Neural progenitor cell (in vitro differentiated cells): ENCODE data around the gene SHANK3. TPM values are rescaled to one million over a fixed set of nuclear protein-coding genes. Genes with fewer than 3 reads are reported as not detected.

Experiments used
- DNase-seq: peaks from one replicate; pipeline ENCODE4 v3.0.0-alpha.2; 2016; ENCODE audit warnings: low spot score
- H2AFZ ChIP-seq: fragments of 200-600 bp; sonication (generic); replicated peaks from 2 replicates; pipeline ENCODE4 v1.6.1; 2016; ENCODE audit warnings: antibody characterized with exemption
- H3F3A ChIP-seq: fragments of 200-600 bp; sonication (generic); 2 replicates; pipeline ENCODE4 v1.6.1; 2016; ENCODE audit warnings: antibody characterized with exemption, low read depth
- H3K27ac ChIP-seq: fragments of 200-600 bp; sonication (generic); 2 replicates; pipeline ENCODE4 v1.5.1; 2016; ENCODE audit warnings: mild to moderate bottlenecking
- H3K27me3 ChIP-seq: fragments of 200-600 bp; sonication (generic); 2 replicates; pipeline ENCODE4 v1.6.1; 2016; ENCODE audit warnings: mild to moderate bottlenecking, moderate library complexity
- H3K36me3 ChIP-seq: fragments of 200-600 bp; sonication (generic); 2 replicates; pipeline ENCODE4 v1.5.1; 2016
- H3K4me1 ChIP-seq: fragments of 200-600 bp; sonication (generic); 2 replicates; pipeline ENCODE4 v1.6.1; 2016; ENCODE audit warnings: mixed run types
- H3K4me2 ChIP-seq: fragments of 200-600 bp; sonication (generic); 2 replicates; pipeline ENCODE4 v1.6.1; 2016
- H3K4me3 ChIP-seq: fragments of 200-600 bp; sonication (generic); 2 replicates; pipeline ENCODE4 v1.5.1; 2016
- H3K79me2 ChIP-seq: fragments of 200-600 bp; sonication (generic); 2 replicates; pipeline ENCODE4 v1.6.1; 2016; ENCODE audit warnings: low read depth
- H3K9ac ChIP-seq: fragments of 200-600 bp; sonication (generic); 2 replicates; pipeline ENCODE4 v1.6.1; 2016
- H3K9me3 ChIP-seq: fragments of 200-600 bp; sonication (generic); 2 replicates; pipeline ENCODE4 v1.5.1; 2016; ENCODE audit warnings: low read depth
- H4K20me1 ChIP-seq: fragments of 200-600 bp; sonication (generic); 2 replicates; pipeline ENCODE4 v1.6.1; 2016; ENCODE audit warnings: low read depth
- H3K27ac Mint-ChIP-seq: 3 replicates; pipeline ENCODE4 v1.8.0; 2021; ENCODE audit warnings: mixed read lengths
- H3K27me3 Mint-ChIP-seq: 2 replicates; pipeline ENCODE4 v1.8.0; 2022; ENCODE audit warnings: low read depth, mild to moderate bottlenecking, inconsistent platforms, moderate library complexity, mixed read lengths; ENCODE audit not compliant: insufficient read depth
- H3K36me3 Mint-ChIP-seq: 3 replicates; pipeline ENCODE4 v1.8.0; 2021; ENCODE audit warnings: mixed read lengths
- H3K4me1 Mint-ChIP-seq: 3 replicates; pipeline ENCODE4 v1.8.0; 2021; ENCODE audit warnings: mixed read lengths
- H3K4me3 Mint-ChIP-seq: 3 replicates; pipeline ENCODE4 v1.8.0; 2021; ENCODE audit warnings: mild to moderate bottlenecking, moderate library complexity, mixed read lengths
- H3K9me3 Mint-ChIP-seq: 3 replicates; pipeline ENCODE4 v1.8.0; 2020; ENCODE audit warnings: mixed read lengths
- CTCF ChIP-seq: fragments of 200-600 bp; sonication (generic); IDR thresholded peaks from 2 replicates; pipeline ENCODE4 v1.5.1; 2017; ENCODE audit warnings: antibody characterized with exemption, mild to moderate bottlenecking
- EZH2 ChIP-seq: fragments of 200-600 bp; sonication (generic); IDR thresholded peaks from 2 replicates; pipeline ENCODE4 v1.6.1; 2017; ENCODE audit warnings: antibody characterized with exemption, mild to moderate bottlenecking, moderate library complexity
- EZH2phosphoT487 ChIP-seq: fragments of 200-600 bp; sonication (generic); IDR thresholded peaks from 2 replicates; pipeline ENCODE4 v1.6.1; 2017; ENCODE audit warnings: antibody characterized with exemption
- small RNA-seq: library from RNA; depleted of rRNA; stranded (forward); fragments of <200 nt; gene quantifications from one replicate; pipeline ENCODE3, GENCODE V24; 2015
- total RNA-seq: library from RNA; depleted of rRNA; stranded (reverse); fragments of >200 nt; gene quantifications from 2 replicates; pipeline ENCODE4 v1.2.3, GENCODE V29; 2015; ENCODE audit warnings: low replicate concordance

Gene SHANK3
- total RNA-seq, 1 donor from 2014 or later = 0.65 TPM

- H3K27me3 Mint-ChIP-seq = peaks cover 20% of the 10 kb centered on the region
- H3K4me1 ChIP-seq = peaks cover 5% of the 10 kb centered on the region
- no peak overlapping the region for H3K4me3 Mint-ChIP-seq
- H3K27ac Mint-ChIP-seq = no peak overlapping the region
- TF ChIP-seq EZH2 (no peak), EZH2phosphoT487 (no peak), CTCF (no peak)
- no peaks in the 10 kb centered on the region for H3K9me3 ChIP-seq
- H3K4me3 ChIP-seq = no peak overlapping the region
- peaks cover 10% of the 10 kb centered on the region for H3K4me1 Mint-ChIP-seq
- H3K27me3 ChIP-seq = peaks cover 57% of the 10 kb centered on the region
- peaks cover 34% of the 10 kb centered on the region for H3K36me3 Mint-ChIP-seq
- H2AFZ ChIP-seq = no peak overlapping the region
- no peaks in the 10 kb centered on the region for H3K36me3 ChIP-seq
- no peak for DNase-seq
- H3K79me2 ChIP-seq = no peaks in the 10 kb centered on the region
- H3K9ac ChIP-seq = no peak overlapping the region
- no peak overlapping the region for H3K27ac ChIP-seq
- H3K4me2 ChIP-seq = peak overlapping the region; percentile 89
- no peaks in the 10 kb centered on the region for H3F3A ChIP-seq
- H4K20me1 ChIP-seq = peaks cover 52% of the 10 kb centered on the region
- peaks cover 2% of the 10 kb centered on the region for H3K9me3 Mint-ChIP-seq
Measured at GRCh38 chr22:50721257-50721844, 48.7 kb downstream of the SHANK3 start.

GRCh38 chr22:50722048-50722701 is 49.6 kb downstream of the SHANK3 start:
- Histone ChIP-seq H3K27ac (no peak overlapping the region), H4K20me1 (peaks cover 48% of the 10 kb centered on the region), H3K27me3 (peaks cover 57% of the 10 kb centered on the region), H3K9me3 (no peaks in the 10 kb centered on the region), H3K4me2 (no peak overlapping the region), H3K9ac (no peak overlapping the region), H3K79me2 (no peaks in the 10 kb centered on the region), H3K4me3 (no peak overlapping the region), H3F3A (no peaks in the 10 kb centered on the region), H2AFZ (no peak overlapping the region), H3K4me1 (peaks cover 5% of the 10 kb centered on the region), H3K36me3 (no peaks in the 10 kb centered on the region)
- Mint-ChIP-seq H3K4me1 (peaks cover 10% of the 10 kb centered on the region), H3K27me3 (peaks cover 20% of the 10 kb centered on the region), H3K4me3 (no peak overlapping the region), H3K9me3 (peaks cover 2% of the 10 kb centered on the region), H3K36me3 (peaks cover 27% of the 10 kb centered on the region), H3K27ac (no peak overlapping the region)
- no peak for TF ChIP-seq EZH2phosphoT487
- no peak for TF ChIP-seq CTCF
- no peak for TF ChIP-seq EZH2
- DNase-seq = no peak

Small RNA genes lying within 50 kb of the gene (small RNA-seq; reads per million reads assigned to genes)
- gene RF00019 (not detected), gene RNU6-409P (not detected)

Other genes starting within 250 kb of the SHANK3 start
- gene SBF1, start 197.8 kb upstream of the SHANK3 start, total RNA-seq = 25.8 and 65.8 TPM in 2 replicates
- gene ADM2, start 191.3 kb upstream of the SHANK3 start, total RNA-seq = 0.13 and 2.6 TPM in 2 replicates
- not detected in 2 replicates for gene MIOX, start 186.0 kb upstream of the SHANK3 start, total RNA-seq
- gene LMF2, start 165.1 kb upstream of the SHANK3 start, total RNA-seq = 7.1 and 38.2 TPM in 2 replicates
- 41.2 and 64.4 TPM in 2 replicates for gene NCAPH2, start 164.6 kb upstream of the SHANK3 start, total RNA-seq
- gene SCO2, start 147.2 kb upstream of the SHANK3 start, total RNA-seq = 1.1 TPM in 1 of 2 replicates, not detected in the other
- gene TYMP, start 142.8 kb upstream of the SHANK3 start, total RNA-seq = 0.81 TPM in 1 of 2 replicates, not detected in the other
- not detected in 2 replicates for gene KLHDC7B, start 126.9 kb upstream of the SHANK3 start, total RNA-seq
- gene SYCE3, start 109.9 kb upstream of the SHANK3 start, total RNA-seq = 2.8 TPM in 1 of 2 replicates, not detected in the other
- gene CPT1B, start 94.4 kb upstream of the SHANK3 start, total RNA-seq = 33.9 and 49.6 TPM in 2 replicates
- gene CHKB, start 90.0 kb upstream of the SHANK3 start, total RNA-seq = 67.4 and 93.9 TPM in 2 replicates
- gene MAPK8IP2, start 72.0 kb upstream of the SHANK3 start, total RNA-seq = 0.74 TPM in 1 of 2 replicates, not detected in the other
- 4.2 and 18.4 TPM in 2 replicates for gene ARSA, start 44.7 kb upstream of the SHANK3 start, total RNA-seq
- gene ACR, start 65.4 kb downstream of the SHANK3 start, total RNA-seq = not detected in 2 replicates
- 13.9 and 15.0 TPM in 2 replicates for gene RABL2B, start 110.8 kb downstream of the SHANK3 start, total RNA-seq